Cardiac fibroblast (primary cell): ENCODE measurements around the gene SSUH2.
"Not testable (repeated sequence)": the region's sequence is repeated elsewhere in the genome, so short reads cannot be mapped to it uniquely, and the experiment has no call there.

Experiments used
- DNase-seq, 2 donors: peaks; one replicate each; pipeline versions ENCODE4 v3.0.0 to v3.0.0-alpha.2; 2010; ENCODE audit warnings: low read depth in 2 of 2
- H3K4me3 ChIP-seq, 2 donors: replicated peaks in 1 of 2; 1 replicate in 1 of 2; 2 replicates in 1 of 2; pipeline ENCODE4 v1.5.1; 2011; ENCODE audit warnings: low read depth in 2 of 2, low read length in 2 of 2, mild to moderate bottlenecking in 2 of 2, moderate library complexity in 1 of 2
- TF ChIP-seq, protein P1 (sequence below): IDR thresholded peaks from one replicate; pipeline ENCODE4 v1.5.1; 2011; ENCODE audit warnings: low read depth, mild to moderate bottlenecking, low read length, inconsistent platforms

SSUH2 gene

DNA sequence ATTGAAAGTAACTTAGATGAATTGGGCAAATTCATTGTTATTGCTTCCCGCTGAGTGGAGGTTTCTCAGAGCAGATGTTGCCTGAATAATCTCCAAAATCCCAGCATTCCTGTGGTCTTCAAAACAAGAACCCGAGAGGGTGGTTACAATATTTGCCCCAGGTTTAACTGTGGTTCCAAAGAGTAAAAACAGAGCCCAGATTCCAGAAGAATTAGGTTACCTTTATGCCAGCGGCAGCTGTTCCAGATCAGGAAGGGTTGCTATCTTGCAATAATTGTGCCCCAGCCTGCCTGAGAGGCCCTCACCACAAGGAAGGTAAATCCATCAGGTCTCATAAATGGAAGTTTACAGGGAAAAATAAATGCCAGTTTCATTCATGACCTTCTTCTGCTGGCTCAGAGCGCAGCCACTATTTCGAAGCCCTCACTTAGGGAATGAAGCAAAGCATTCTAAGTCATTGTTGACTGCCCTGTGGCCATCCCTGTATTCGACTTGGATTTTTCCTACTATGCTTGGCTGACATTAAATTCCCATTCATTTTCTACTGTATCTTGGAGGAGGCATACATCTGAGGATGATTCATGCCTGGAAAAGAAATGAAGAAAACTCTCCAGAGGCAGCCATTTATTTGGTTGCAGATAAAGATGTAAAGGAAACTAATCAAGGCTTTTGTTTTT, 54.6 kb downstream of the SSUH2 start:
- DNase-seq = peak in 1 of 2 donors; percentile 49
- no peak overlapping the region for H3K4me3 ChIP-seq
- TF ChIP-seq, protein P1, sequence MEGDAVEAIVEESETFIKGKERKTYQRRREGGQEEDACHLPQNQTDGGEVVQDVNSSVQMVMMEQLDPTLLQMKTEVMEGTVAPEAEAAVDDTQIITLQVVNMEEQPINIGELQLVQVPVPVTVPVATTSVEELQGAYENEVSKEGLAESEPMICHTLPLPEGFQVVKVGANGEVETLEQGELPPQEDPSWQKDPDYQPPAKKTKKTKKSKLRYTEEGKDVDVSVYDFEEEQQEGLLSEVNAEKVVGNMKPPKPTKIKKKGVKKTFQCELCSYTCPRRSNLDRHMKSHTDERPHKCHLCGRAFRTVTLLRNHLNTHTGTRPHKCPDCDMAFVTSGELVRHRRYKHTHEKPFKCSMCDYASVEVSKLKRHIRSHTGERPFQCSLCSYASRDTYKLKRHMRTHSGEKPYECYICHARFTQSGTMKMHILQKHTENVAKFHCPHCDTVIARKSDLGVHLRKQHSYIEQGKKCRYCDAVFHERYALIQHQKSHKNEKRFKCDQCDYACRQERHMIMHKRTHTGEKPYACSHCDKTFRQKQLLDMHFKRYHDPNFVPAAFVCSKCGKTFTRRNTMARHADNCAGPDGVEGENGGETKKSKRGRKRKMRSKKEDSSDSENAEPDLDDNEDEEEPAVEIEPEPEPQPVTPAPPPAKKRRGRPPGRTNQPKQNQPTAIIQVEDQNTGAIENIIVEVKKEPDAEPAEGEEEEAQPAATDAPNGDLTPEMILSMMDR = no peak

DNA sequence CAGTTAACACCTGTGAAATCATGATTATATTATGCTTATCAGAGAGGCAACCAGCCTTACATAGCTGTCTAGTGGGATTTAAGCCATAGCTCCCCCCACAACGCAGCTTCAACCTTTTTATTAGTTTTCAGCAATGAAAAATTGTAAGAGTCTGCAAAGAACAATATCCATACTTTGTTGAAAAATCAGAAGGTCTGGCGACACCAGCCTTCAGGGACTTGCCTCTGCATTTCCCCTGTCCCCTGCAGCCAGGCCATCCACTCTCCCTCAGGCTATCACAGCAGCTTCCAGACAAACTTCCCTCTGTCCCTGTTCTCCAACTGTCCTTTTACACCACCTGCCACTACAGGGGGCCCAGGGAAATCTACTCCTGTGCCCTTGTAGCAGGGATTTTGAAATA, 59.9 kb downstream of the SSUH2 start:
- H3K4me3 ChIP-seq = no peak overlapping the region
- no peak for DNase-seq
- TF ChIP-seq, protein P1 = no peak

DNA sequence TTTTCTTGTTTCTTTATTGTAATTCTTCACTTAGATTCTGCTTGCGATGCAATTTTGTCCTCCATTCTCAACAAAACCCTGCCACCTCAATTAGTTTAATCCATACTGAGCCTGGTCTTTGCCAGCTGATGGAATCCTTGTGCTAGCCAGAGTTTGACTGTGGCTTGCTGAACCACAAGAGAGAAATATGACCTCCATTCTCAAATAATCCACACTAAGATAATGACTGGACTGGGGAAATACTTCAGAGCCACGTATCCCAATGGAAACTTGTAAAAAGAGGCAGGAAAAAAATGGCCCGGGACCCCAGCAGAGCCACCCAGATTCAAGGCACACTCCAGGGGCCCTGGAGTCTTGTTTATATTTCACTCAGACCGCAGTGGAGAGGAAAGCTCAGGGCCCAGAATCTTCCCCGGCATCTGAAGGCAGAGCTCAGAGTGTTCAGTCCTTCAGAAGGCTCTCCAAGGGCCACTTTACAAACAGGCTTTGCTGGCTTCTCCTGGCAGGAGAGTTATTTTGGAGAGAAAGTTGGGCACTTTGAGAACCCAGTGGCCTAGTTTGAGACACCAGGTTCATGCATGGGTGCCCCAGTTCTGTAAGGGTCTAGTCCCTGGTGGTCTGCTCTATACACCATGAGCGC, 62.7 kb downstream of the SSUH2 start:
- TF ChIP-seq, protein P1 = no peak
- no peak overlapping the region for H3K4me3 ChIP-seq
- DNase-seq = no peak

DNA sequence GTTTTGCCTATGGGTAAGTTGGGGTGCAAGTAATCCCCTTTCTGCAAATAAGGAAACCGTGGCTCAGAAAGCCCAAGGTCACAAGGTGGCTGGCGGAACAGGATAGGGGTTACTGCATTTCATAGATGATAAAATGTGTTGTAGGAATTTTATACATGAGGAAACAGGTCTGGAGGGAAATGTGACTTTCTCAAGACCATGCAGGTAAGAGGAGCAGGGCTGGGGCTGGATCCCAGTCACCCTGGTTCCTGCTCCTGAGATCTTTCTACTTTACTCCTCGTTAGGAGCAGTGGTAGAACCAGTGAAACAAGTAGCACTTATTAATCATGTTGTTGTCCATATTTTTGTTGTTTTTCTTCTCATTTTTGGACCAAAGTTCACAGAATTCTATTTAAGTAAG, 63.2 kb downstream of the SSUH2 start:
- TF ChIP-seq, protein P1 = no peak
- no peak overlapping the region for H3K4me3 ChIP-seq
- DNase-seq = no peak

DNA sequence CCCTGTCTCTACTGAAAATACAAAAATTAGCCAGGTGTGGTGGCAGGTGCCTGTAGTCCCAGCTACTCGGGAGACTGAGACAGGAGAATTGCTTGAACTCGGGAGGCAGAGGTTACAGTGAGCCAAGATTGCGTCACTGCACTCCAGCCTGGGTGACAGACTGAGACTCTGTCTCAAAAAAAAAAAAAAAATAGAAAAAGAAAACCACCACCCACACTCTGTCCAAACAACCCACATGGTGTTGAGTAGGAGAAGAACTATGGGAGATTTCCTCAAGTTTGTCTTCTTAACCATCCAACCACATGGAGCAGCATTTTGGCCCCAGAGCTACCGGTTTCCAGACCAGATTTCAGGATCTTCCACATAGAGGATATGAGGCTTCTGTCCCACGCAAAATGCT, 64.2 kb downstream of the SSUH2 start:
- not testable (repeated sequence) for H3K4me3 ChIP-seq
- DNase-seq = peak in 1 of 2 donors; percentile 46

DNA sequence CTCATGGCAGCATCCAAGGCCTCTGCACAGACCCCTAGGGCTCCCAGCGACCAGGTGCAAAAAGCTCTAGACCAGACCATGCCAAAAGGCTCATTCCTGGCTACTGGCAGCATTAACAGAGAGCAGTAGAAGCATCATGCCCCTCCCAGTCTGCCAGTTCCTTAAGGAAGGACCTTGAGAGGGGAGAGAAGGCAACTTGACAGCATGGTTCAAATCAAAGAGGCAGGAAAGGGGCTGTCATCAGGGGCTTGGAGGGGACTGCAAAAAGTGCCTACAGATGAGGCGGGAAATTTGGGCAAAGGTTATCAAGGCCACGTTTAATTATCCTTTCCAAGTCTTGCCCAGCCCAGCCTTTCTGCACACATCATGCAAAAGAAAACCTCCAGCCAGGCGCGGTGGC, 64.7 kb downstream of the SSUH2 start:
- DNase-seq = no peak
- TF ChIP-seq, protein P1 = no peak
- no peak overlapping the region for H3K4me3 ChIP-seq

DNA sequence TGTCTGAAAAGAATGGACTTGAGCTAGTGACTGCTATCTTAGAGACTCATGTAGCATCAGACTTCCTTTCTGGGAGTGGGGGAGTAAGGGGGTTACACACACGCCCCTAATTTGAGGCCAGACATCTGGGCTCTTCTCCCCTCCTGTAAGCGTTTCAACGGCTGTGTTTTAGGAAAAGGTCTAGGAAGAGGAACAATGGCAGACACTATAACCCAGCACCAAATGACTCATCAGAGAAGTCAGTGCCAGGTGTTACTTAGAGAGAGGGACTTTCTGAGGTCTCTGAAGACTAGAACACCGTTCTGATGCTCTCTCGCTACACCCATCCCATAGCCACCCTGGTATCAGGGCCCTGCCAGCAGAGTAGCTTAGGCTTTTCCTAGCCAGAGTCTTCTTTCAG, 65.5 kb downstream of the SSUH2 start:
- TF ChIP-seq, protein P1 = no peak
- DNase-seq = peak; percentile 20 to 67
- H3K4me3 ChIP-seq = no peak overlapping the region
